IPS-NIHi11 (cell line): ENCODE data around the gene SPRR2E.
A peak's percentile ranks its signal among the peaks of the same experiment; 100 is the strongest.
"Not testable (repeated sequence)": the region's sequence is repeated elsewhere in the genome, so short reads cannot be mapped to it uniquely, and the experiment has no call there.

Experiments
- DNase-seq: peaks from one replicate; pipeline ENCODE4 v3.0.0; 2012; ENCODE audit warnings: mixed read lengths, low spot score

Gene SPRR2E

GRCh38 chr1:153094426-153094825, at the start of gene SPRR2E:
Gene SPRR2E, minus strand, starts transcription at chr1:153094526. Its CDS starts 775 bp downstream, at chr1:153093751.
- DNase-seq, result no peak

GRCh38 chr1:153141377-153141776, 47.1 kb upstream of the SPRR2E start:
- no peak for DNase-seq

GRCh38 chr1:153140484-153140883, 46.2 kb upstream of the SPRR2E start:
- no peak for DNase-seq

GRCh38 chr1:153133743-153134142, 39.4 kb upstream of the SPRR2E start:
- no peak for DNase-seq

DNA sequence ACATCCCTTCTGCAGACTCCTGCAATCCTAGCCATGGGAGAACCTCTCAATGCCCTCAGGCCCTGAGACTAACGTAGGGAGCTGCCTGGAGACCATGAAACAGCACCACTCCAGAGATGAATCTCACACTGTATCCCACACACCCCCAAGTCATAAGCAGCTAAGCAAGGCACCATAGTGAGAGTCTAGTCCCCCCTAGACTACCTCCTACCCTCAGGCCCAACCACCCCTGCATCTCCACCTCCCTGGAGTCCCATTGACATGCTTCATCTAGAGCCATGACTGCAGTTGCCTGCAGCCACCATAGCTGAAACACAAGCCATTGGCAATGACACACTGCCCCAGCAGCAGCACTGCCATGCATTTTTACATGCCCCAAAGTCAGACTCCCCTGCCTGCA, 38.9 kb upstream of the SPRR2E start:
- DNase-seq, result no peak

- not testable (repeated sequence) for DNase-seq
These were observed 34.4 kb upstream of the SPRR2E start for GRCh38 chr1:153128688-153129087.

DNA sequence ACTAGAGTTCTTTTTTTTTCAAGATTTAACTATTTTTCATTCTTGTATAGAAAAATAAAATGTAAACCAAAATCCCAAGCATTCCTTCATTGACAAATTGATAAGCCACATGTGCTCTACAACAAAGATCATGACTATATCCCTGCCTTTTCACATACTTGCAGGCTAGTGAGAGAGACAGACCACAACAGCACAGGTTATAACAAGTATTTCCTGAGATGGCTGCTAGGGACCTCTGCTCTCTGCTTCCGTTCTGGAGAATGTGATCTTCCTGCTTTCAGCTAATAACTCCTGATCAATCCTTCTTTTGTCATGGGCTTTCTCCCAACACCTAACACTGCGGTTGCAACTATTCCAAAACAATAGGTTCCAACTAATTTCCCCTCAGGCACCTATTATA, 33.0 kb upstream of the SPRR2E start:
- DNase-seq, result no peak

GRCh38 chr1:153125536-153125935, 31.2 kb upstream of the SPRR2E start:
- DNase-seq, result no peak

DNA sequence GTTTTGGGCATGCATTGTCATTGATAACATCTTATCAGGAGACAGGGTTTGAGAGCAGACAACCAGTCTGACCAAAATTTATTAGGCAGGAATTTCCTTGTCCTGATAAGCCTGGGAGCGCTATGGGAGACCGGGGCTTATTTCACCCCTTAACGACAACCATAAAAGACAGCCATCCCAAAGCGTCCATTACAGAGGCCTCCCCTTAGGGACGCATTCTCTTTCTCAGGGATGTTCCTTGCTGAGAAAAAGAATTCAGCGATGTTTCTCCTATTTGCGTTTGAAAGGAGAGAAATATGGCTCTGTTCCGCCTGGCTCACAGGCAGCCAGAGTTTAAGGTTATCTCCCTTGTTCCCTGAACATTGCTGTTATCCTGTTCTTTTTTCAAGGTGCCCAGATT, 29.5 kb upstream of the SPRR2E start:
- not testable (repeated sequence) for DNase-seq

GRCh38 chr1:153122831-153123421, 28.6 kb upstream of the SPRR2E start:
- DNase-seq, result peak; percentile 75

- DNase-seq, result no peak
These were observed 26.6 kb upstream of the SPRR2E start for GRCh38 chr1:153120945-153121344.

GRCh38 chr1:153119491-153119971, 25.2 kb upstream of the SPRR2E start:
- no peak for DNase-seq

- not testable (repeated sequence) for DNase-seq
These were observed 20.9 kb upstream of the SPRR2E start for GRCh38 chr1:153115264-153115663.

DNA sequence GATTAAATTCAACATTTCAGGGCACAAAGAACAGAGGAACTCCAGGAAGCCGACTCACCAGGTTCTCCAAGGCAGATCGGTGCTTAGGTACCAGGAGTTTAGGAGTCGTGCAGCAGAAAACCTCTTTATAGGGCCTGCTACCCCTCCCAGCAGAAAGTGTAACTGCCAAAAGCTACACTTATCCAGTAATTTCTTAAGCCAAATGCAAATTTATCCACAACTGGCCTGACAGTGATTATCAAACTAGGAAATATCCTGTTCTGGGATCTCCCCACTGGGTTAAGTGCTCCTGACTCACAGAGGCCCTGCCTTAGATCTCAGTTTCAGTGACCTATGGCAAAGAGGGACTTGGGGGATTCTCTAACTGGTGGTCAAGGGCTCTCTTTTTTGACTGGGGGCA, 19.1 kb upstream of the SPRR2E start, which contains the start of gene SPRR2F:
TSS of gene SPRR2F (minus strand) at position 101 of the 400 bp plus-strand sequence. CDS start 783 bp downstream, outside the sequence.
- no peak for DNase-seq

DNA sequence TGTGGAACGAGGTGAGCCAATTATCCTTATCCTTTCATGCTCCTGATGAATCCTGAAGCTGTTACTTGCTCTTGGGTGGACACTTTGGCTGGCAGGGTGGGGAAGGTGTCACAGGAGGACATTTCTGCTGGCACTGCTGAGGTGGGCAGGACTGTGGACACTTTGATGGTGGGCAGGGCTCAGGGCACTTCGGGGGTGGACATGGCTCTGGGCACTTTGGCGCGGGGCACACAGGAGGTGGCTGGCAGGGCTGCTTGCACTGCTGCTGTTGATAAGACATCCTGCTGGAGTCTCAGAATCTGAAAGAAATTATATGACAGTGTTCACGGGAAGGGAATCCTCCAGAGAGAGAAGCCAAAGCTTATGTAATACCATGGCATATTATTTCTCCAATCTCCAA, 18.1 kb upstream of the SPRR2E start:
- not testable (repeated sequence) for DNase-seq

- DNase-seq, result no peak
These were observed 5.9 kb upstream of the SPRR2E start for GRCh38 chr1:153100245-153100644.

DNA sequence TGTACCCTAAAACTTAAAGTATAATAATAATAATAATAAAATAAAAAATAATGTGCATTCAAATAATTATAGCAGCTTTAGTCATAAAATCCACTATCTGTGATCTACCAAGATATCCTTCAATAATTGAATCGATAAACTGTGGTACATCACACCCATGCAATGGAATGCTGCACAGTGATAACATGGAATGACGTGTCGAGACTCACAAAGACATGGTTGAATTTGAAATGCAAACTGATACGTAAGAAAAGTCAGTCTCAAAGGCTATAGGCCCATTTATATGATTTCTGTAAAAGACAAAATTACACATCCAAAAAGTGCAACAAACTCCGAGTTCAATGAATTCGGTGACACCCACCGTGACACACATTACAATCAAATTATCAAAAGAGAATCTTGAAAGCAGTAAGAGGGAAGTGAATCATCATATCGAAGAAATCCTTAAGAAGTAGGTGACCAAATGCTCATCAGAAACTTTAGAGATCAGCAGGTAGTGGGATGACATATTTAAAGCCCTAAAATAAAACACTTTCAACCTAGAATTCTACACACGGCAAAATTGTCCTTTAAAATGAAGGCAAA, 5.2 kb upstream of the SPRR2E start:
- no peak for DNase-seq

DNA sequence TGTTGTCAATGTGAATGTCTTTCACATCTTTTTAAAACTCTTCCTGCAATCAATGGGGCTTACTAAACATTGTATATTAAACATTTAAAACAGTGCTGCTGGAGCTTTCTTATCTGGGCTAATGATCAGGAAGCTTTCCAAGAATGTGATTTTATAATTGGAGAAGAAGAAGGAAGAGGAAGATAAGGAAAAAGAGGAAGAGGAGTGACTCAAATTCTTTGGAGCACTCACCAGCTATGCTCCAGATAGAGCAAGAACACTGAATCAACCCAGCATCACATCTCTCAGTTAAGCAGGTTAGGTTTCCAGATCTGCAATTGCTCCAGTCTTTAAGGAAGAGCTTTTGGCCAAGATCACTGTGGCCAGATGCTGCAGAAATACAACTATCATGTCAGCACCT, 1.4 kb upstream of the SPRR2E start:
- DNase-seq, result no peak

GRCh38 chr1:153087652-153088051, 6.7 kb downstream of the SPRR2E start:
- DNase-seq, result no peak

- DNase-seq, result no peak
These were observed 12.6 kb downstream of the SPRR2E start for GRCh38 chr1:153081736-153082135.

DNA sequence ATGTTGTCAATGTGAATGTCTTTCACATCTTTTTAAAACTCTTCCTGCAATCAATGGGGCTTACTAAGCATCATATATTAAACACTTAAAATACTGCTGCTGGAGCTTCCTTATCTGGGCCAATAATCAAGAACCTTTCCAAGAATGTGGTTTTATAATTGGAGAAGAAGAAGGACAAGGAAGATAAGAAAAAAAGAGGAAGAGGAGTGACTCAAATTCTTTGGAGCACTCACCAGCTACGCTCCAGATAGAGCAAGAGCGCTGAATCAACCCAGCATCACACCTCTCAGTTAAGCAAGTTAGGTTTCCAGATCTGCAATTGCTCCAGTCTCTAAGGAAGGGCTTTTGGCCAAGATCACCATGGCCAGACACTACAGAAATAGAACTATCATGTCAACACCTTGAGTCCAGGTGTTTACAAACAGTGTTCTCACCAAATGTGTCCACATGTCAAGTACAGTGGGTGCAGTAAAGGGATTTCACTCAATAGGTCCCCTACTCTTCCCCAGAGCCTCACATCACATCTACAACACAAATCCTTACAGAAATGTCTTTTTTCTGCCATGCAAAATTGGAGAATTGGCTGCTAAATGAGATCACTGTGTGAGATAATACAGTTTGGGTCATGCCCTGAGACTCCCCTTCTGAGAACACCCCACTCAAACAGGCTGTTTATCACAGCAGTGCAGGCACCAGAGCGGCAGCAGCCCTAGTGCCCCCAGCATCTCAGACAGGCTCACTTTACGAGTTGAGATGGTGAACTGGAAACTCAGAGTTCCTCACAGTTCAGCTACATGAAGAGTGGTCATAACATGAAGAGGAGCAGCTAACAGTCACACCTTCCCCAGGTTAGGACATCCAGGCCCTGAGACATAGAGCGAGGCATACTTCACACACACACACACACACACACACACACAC, 21.3 kb downstream of the SPRR2E start:
- DNase-seq, result no peak

- DNase-seq, result no peak
These were observed 22.8 kb downstream of the SPRR2E start, which contains the start of gene SPRR2B for GRCh38 chr1:153071511-153071910. Gene SPRR2B, minus strand, starts transcription at chr1:153071611. Its CDS starts 772 bp downstream, at chr1:153070839.

GRCh38 chr1:153070243-153070642, 24.1 kb downstream of the SPRR2E start:
- DNase-seq, result no peak
